Upper lobe of left lung (tissue), 6 donors: Measurements from ENCODE around the gene SWT1. TPM values are rescaled to one million over a fixed set of nuclear protein-coding genes. Genes with fewer than 3 reads are reported as not detected.
A peak's percentile ranks its signal among the peaks of the same experiment; 100 is the strongest.

Experiments
- ATAC-seq, 2 donors: fragments of 200-7000 bp; cut with Tn5 transposase; one replicate each; pipeline ENCODE4 v1.9.1; 2022; ENCODE audit warnings: mild to moderate bottlenecking in 2 of 2, moderate library complexity in 2 of 2; ENCODE audit not compliant: low FRiP score in 2 of 2
- DNase-seq, 2 donors: peaks; one replicate each; pipeline ENCODE4 v3.0.0-alpha.2; 2019 to 2020
- H3K27ac ChIP-seq, 4 donors: fragments of 200-600 bp; sonication (generic); one replicate each; pipeline ENCODE4 v1.5.1; 2016 to 2019
- H3K27me3 ChIP-seq, 4 donors: fragments of 200-600 bp; sonication (generic); one replicate each; pipeline ENCODE4 v1.5.1; 2017 to 2019
- H3K36me3 ChIP-seq, 4 donors: fragments of 200-600 bp; sonication (generic); one replicate each; pipeline ENCODE4 v1.5.1; 2016 to 2019
- H3K4me1 ChIP-seq, 4 donors: fragments of 200-600 bp; sonication (generic); one replicate each; pipeline ENCODE4 v1.5.1; 2018 to 2019
- H3K4me3 ChIP-seq, 4 donors: fragments of 200-600 bp; sonication (generic); one replicate each; pipeline ENCODE4 v1.5.1; 2017 to 2019; ENCODE audit warnings: mild to moderate bottlenecking in 2 of 4, moderate library complexity in 1 of 4
- H3K9me3 ChIP-seq, 4 donors: fragments of 200-600 bp; sonication (generic); one replicate each; pipeline ENCODE4 v1.5.1; 2018 to 2019
- CTCF ChIP-seq, 6 experiments: fragments of 450-650 bp in 4 of 6; fragments of 200-600 bp in 2 of 6; sonication (generic) in 2 of 6; IDR thresholded peaks; one replicate each; pipeline ENCODE4 v1.5.1; 2016 to 2019; ENCODE audit warnings: antibody characterized with exemption in 6 of 6
- EP300 ChIP-seq, 4 donors: sonication (generic); formaldehyde crosslinking; IDR thresholded peaks; one replicate each; pipeline ENCODE4 v1.5.1; 2017; ENCODE audit warnings: antibody characterized with exemption in 4 of 4, control low read depth in 2 of 4
- POLR2A ChIP-seq, 4 donors: fragments of 450-650 bp; IDR thresholded peaks; one replicate each; pipeline ENCODE4 v1.5.1; 2016 to 2017; ENCODE audit warnings: antibody characterized with exemption in 4 of 4, mild to moderate bottlenecking in 2 of 4
- POLR2AphosphoS5 ChIP-seq, 2 donors: sonication (generic); formaldehyde crosslinking; IDR thresholded peaks; one replicate each; pipeline ENCODE4 v1.5.1; 2017; ENCODE audit warnings: antibody characterized with exemption in 2 of 2
- WGBS, 2 donors: methylation state at CpG; one replicate each; pipeline ENCODE4 v1.1.5; 2017 to 2018; 5-methylcytosine and 5-hydroxymethylcytosine counted together
- total RNA-seq, 6 donors: library from RNA; depleted of rRNA in 4 of 6; stranded (reverse); fragments of >200 nt in 4 of 6; gene quantifications; one replicate each; pipeline versions ENCODE4 v1.1.0 to v1.2.1, GENCODE V29; 2016 to 2021
- donor health status: DM: no; HTN: no; CAD: no; lungs with moderate emphysema.
- donor health status: DM: no; HTN: yes; CAD: no; lungs with severe emphysema.

Gene SWT1
- total RNA-seq = 10 to 100 TPM in 2 of 6 donors, 1 to 10 TPM in 4; 3.1 to 15.7 (median 6.0) TPM

GRCh38 chr1:185156854-185157598 is at the start of gene SWT1, which contains the start of gene TRMT1L:
TSS of gene SWT1 (plus strand) at chr1:185157167. CDS start at chr1:185160842, 3,675 bp downstream.
TSS of gene TRMT1L (minus strand) at chr1:185156953. CDS start at chr1:185156712, 241 bp downstream.
- H3K4me3 ChIP-seq = peak within 1 kb of the TSS; percentile 73 to 93 (median 76)
- 0 to 1% methylated on average over 40 to 55 of the region's 63 CpGs for WGBS, 2 donors
- ATAC-seq = peak; percentile 98 to 100
- no peak for TF ChIP-seq CTCF (IDR thresholded peaks at IDR 0.05)
- TF ChIP-seq POLR2AphosphoS5 (IDR thresholded peaks at IDR 0.05) = peak; percentile 99
- TF ChIP-seq POLR2A (IDR thresholded peaks at IDR 0.05) = peak; percentile 95 to 99 (median 96)
- H3K27ac ChIP-seq = peak within 1 kb of the TSS; percentile 98 to 99 (median 99)
- peak; percentile 99 to 100 for DNase-seq
- H3K4me1 ChIP-seq = peaks cover 14 to 37% (median 22%) of the 10 kb centered on the region in 4 donors
- peaks cover 0 to 6% (median 0%) of the 10 kb centered on the region in 4 donors for H3K36me3 ChIP-seq
- H3K9me3 ChIP-seq = no peaks in the 10 kb centered on the region
- no peaks in the 10 kb centered on the region for H3K27me3 ChIP-seq

GRCh38 chr1:185108321-185108720 is 48.6 kb upstream of the SWT1 start:
- Histone ChIP-seq H3K4me3 (no peak overlapping the region), H3K27ac (no peak overlapping the region), H3K36me3 (peaks cover 0 to 4% (median 0%) of the 10 kb centered on the region in 4 donors), H3K4me1 (no peaks in the 10 kb centered on the region), H3K9me3 (peaks cover 5 to 23% (median 16%) of the 10 kb centered on the region in 4 donors), H3K27me3 (no peaks in the 10 kb centered on the region)
- no peak for TF ChIP-seq EP300 (IDR thresholded peaks at IDR 0.05)
- no peak for ATAC-seq
- DNase-seq = no peak

GRCh38 chr1:185110145-185110544 is 46.8 kb upstream of the SWT1 start:
- DNase-seq (no peak), ATAC-seq (no peak)
- TF ChIP-seq POLR2A (IDR thresholded peaks at IDR 0.05) = no peak
- TF ChIP-seq CTCF (IDR thresholded peaks at IDR 0.05) = no peak
- TF ChIP-seq POLR2AphosphoS5 (IDR thresholded peaks at IDR 0.05) = no peak
- no peak for TF ChIP-seq EP300 (IDR thresholded peaks at IDR 0.05)
- Histone ChIP-seq H3K4me3 (no peak overlapping the region), H3K36me3 (no peaks in the 10 kb centered on the region), H3K27me3 (no peaks in the 10 kb centered on the region), H3K4me1 (no peaks in the 10 kb centered on the region), H3K27ac (no peak overlapping the region), H3K9me3 (peaks cover 5 to 23% (median 16%) of the 10 kb centered on the region in 4 donors)

GRCh38 chr1:185111873-185112272 is 45.1 kb upstream of the SWT1 start:
- no peak for DNase-seq
- TF ChIP-seq POLR2A (IDR thresholded peaks at IDR 0.05) (no peak), EP300 (IDR thresholded peaks at IDR 0.05) (no peak), POLR2AphosphoS5 (IDR thresholded peaks at IDR 0.05) (no peak), CTCF (IDR thresholded peaks at IDR 0.05) (no peak)
- no peak overlapping the region for H3K4me3 ChIP-seq
- H3K4me1 ChIP-seq = no peaks in the 10 kb centered on the region
- H3K9me3 ChIP-seq = peaks cover 5 to 23% (median 16%) of the 10 kb centered on the region in 4 donors
- H3K36me3 ChIP-seq = no peaks in the 10 kb centered on the region
- H3K27ac ChIP-seq = no peak overlapping the region
- no peaks in the 10 kb centered on the region for H3K27me3 ChIP-seq
- ATAC-seq = no peak

GRCh38 chr1:185112356-185112755 is 44.6 kb upstream of the SWT1 start:
- peaks cover 5 to 21% (median 16%) of the 10 kb centered on the region in 4 donors for H3K9me3 ChIP-seq
- H3K27ac ChIP-seq = no peak overlapping the region
- H3K27me3 ChIP-seq = no peaks in the 10 kb centered on the region
- no peaks in the 10 kb centered on the region for H3K4me1 ChIP-seq
- ATAC-seq (no peak), DNase-seq (no peak)
- 67 to 77% methylated on average over 2 of the region's 2 CpGs for WGBS, 2 donors
- TF ChIP-seq POLR2A (IDR thresholded peaks at IDR 0.05) (no peak), EP300 (IDR thresholded peaks at IDR 0.05) (no peak), POLR2AphosphoS5 (IDR thresholded peaks at IDR 0.05) (no peak), CTCF (IDR thresholded peaks at IDR 0.05) (no peak)
- H3K4me3 ChIP-seq = no peak overlapping the region
- peaks cover 0 to 3% (median 0%) of the 10 kb centered on the region in 4 donors for H3K36me3 ChIP-seq
